Nephron progenitor cell (in vitro differentiated cells): ENCODE data around the gene FBXL13.

ENCODE experiments used
- DNase-seq: peaks from one replicate; pipeline ENCODE4 v3.0.0; 2021
- H3K27ac Mint-ChIP-seq: 2 replicates; pipeline ENCODE4 v1.8.0; 2021; ENCODE audit warnings: mild to moderate bottlenecking, moderate library complexity, mixed read lengths
- H3K27me3 Mint-ChIP-seq: 2 replicates; pipeline ENCODE4 v1.8.0; 2021; ENCODE audit warnings: mild to moderate bottlenecking, low read depth, mixed read lengths; ENCODE audit not compliant: poor library complexity
- H3K36me3 Mint-ChIP-seq: 2 replicates; pipeline ENCODE4 v1.8.0; 2021; ENCODE audit warnings: low read depth, mixed read lengths
- H3K4me1 Mint-ChIP-seq: 2 replicates; pipeline ENCODE4 v1.8.0; 2021; ENCODE audit warnings: mixed read lengths
- H3K4me3 Mint-ChIP-seq: 2 replicates; pipeline ENCODE4 v1.8.0; 2021; ENCODE audit warnings: mild to moderate bottlenecking, moderate library complexity, mixed read lengths
- H3K9me3 Mint-ChIP-seq: 2 replicates; pipeline ENCODE4 v1.8.0; 2021; ENCODE audit warnings: mild to moderate bottlenecking, moderate library complexity, mixed read lengths
- CTCF ChIP-seq: fragments of 200-600 bp; sonication (generic); IDR thresholded peaks from 2 replicates; pipeline ENCODE4 v1.5.0; 2021; ENCODE audit warnings: antibody characterized with exemption

Gene FBXL13

GRCh38 chr7:102832674-102833073 lies 241.9 kb downstream of the FBXL13 start:
- TF ChIP-seq CTCF = no peak
- peak overlapping the region; percentile 69 for H3K27ac Mint-ChIP-seq

GRCh38 chr7:102830197-102830596 lies 244.4 kb downstream of the FBXL13 start:
- peak overlapping the region; percentile 78 for H3K27ac Mint-ChIP-seq
- peaks cover 47% of the 10 kb centered on the region for H3K36me3 Mint-ChIP-seq
- H3K27me3 Mint-ChIP-seq = no peaks in the 10 kb centered on the region
- no peak for TF ChIP-seq CTCF
- peaks cover 25% of the 10 kb centered on the region for H3K4me1 Mint-ChIP-seq
- H3K9me3 Mint-ChIP-seq = peaks cover 16% of the 10 kb centered on the region
- no peak for DNase-seq
- no peak overlapping the region for H3K4me3 Mint-ChIP-seq

More at GRCh38 chr7:102832674-102833073, 241.9 kb downstream of the FBXL13 start:
- no peak for DNase-seq
- Mint-ChIP-seq H3K36me3 (peaks cover 40% of the 10 kb centered on the region), H3K9me3 (peaks cover 9% of the 10 kb centered on the region), H3K27me3 (no peaks in the 10 kb centered on the region), H3K4me3 (no peak overlapping the region), H3K4me1 (peaks cover 25% of the 10 kb centered on the region)

GRCh38 chr7:102829075-102829474 lies 245.5 kb downstream of the FBXL13 start:
- Mint-ChIP-seq H3K27me3 (no peaks in the 10 kb centered on the region), H3K27ac (peak overlapping the region; percentile 60), H3K4me1 (peaks cover 25% of the 10 kb centered on the region), H3K36me3 (peaks cover 49% of the 10 kb centered on the region), H3K9me3 (peaks cover 16% of the 10 kb centered on the region), H3K4me3 (no peak overlapping the region)
- no peak for DNase-seq
- TF ChIP-seq CTCF = no peak

- H3K27me3 Mint-ChIP-seq = no peaks in the 10 kb centered on the region
- peaks cover 25% of the 10 kb centered on the region for H3K4me1 Mint-ChIP-seq
- TF ChIP-seq CTCF = no peak
- DNase-seq = no peak
- H3K27ac Mint-ChIP-seq = no peak overlapping the region
- peaks cover 16% of the 10 kb centered on the region for H3K9me3 Mint-ChIP-seq
- H3K4me3 Mint-ChIP-seq = no peak overlapping the region
- H3K36me3 Mint-ChIP-seq = peaks cover 53% of the 10 kb centered on the region
Measured at GRCh38 chr7:102828286-102828685, 246.3 kb downstream of the FBXL13 start.

- TF ChIP-seq CTCF = no peak
- no peak overlapping the region for H3K27ac Mint-ChIP-seq
- H3K4me1 Mint-ChIP-seq = peaks cover 2% of the 10 kb centered on the region
- H3K36me3 Mint-ChIP-seq = peaks cover 63% of the 10 kb centered on the region
- H3K9me3 Mint-ChIP-seq = peaks cover 14% of the 10 kb centered on the region
- H3K27me3 Mint-ChIP-seq = no peaks in the 10 kb centered on the region
- H3K4me3 Mint-ChIP-seq = no peak overlapping the region
- DNase-seq = no peak
Measured at GRCh38 chr7:102823390-102824119, 251.0 kb downstream of the FBXL13 start.
